HT1080 (cell line): Measurements from ENCODE around the gene LYRM1. TPM values are rescaled to one million over a fixed set of nuclear protein-coding genes. Genes with fewer than 3 reads are reported as not detected.

Experiments
- DNase-seq: peaks from one replicate; pipeline ENCODE4 v3.0.0-alpha.2; 2015; ENCODE audit warnings: low read depth
- total RNA-seq: library from RNA; depleted of rRNA; stranded (reverse); fragments of >200 nt; shearing (Covaris generic); gene quantifications from 2 replicates; pipeline ENCODE4 v1.2.3, GENCODE V29; 2014

The LYRM1 gene
- total RNA-seq, 1 experiment from 2014 or later = 52.8 TPM

DNA sequence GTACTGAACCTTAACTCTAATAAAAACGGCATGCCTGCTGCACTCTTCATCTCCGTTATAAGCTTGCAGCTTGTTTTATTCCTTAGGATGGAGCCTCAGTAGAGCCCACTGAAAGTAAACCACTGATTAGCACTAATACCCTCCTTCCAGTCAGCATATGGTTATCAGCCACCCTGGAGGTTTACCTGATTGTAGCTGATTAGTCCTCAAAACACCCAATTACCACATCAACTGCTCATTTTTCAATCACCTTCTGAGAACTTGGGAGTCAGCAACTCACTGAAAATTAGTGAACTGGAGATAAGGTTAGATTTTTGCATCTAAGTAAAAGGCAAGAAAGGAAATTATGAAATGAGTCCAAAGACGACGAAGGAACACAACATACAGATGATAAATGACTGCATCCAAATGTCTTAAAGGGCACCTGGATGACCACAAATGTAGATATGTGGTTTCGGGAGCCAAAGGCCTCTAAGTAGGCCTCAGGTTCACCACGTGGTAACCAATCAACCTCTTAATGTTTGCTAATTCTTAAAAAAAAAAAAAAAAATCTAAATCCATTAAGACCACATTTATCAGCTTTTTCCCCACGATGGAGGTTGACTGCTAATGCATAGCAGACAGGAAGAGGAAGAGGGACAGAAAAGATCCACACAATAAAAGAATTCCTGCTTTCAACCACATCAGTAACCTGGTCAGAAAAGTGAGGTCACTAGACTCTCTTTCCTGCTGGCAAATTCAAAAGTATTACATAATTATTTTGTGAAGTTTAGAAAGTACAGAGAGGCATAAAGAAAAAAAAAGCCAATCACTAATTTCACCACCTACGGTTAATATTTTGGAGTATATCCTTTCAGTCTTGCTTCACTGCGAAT lies 28.4 kb upstream of the LYRM1 start:
- no peak for DNase-seq

DNA sequence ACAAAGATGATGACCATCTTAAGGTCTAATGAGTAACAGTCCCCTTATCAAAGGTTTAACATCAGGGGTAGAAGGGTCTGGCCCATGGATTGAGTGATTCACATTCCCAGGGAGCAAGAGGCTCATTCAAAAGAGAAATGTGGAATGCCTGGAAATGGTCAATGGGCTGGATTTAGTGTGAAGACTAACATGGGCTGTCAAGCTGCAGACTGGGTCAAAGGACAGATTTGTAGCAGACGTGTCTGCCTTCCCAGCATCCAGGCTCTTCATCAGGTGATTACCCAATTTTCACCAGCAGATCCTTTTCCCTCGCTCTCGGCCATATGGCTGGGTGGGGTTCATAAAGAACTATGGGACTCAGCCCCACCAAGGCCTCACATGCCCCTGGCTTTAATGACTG lies 27.2 kb upstream of the LYRM1 start:
- DNase-seq = no peak

DNA sequence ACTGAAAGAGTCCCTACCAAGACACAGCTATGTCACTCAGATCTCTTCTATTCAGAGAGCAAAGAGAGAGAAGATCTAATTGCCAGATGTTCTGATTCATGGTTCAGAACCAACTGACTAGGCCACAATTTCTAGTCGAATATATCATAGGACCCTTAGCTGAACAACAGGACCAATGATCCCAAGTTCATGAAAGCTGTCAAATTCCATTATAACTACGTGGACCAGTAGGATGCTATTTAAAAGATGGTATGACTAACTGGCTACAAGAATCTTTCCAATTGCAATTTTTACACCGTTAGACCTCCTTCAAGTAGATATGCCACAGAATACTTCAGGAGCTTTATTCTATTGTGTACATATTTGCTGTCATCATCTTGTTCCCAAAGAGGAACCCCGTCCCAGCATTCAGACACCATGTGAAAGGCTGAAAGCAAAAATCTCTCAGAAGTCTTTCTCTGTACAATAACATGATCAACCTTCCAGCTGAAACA lies 26.4 kb upstream of the LYRM1 start:
- DNase-seq = peak; percentile 77

DNA sequence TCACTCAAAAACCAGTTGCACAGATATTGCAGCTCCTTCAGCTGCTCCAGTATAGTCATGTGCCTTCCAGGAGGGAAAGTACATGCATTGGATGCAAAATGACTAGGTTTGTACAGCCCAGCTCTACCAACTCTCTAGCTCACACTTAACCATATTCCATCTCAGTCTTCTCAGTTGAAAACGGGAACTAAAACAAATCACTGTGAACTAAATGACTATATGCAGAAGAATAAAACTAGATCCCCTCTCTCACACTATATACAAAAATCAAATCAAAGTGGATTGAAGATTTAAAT lies 25.3 kb upstream of the LYRM1 start:
- no peak for DNase-seq

DNA sequence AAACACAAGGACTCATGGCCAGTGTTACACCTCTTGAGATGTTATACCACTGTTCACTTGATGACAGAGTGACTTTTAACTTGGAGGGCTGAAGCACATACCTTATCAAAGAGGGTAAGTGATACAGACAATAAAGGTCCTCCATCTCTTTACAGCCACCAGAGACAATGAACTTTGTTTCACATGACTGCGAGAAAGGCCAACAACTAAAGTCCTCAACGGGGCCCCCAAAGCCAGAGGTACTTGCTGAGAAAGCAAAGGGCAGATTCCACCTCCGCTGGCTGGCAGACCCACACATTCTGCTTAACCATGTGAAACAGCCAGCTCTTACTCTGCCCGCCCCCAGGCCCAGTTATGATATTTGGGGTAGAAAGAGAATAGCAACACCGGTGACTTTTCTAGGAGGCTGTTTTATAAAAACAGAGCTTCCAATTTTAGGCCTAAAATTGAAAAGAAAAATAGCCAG lies 21.9 kb upstream of the LYRM1 start:
- DNase-seq = no peak

DNA sequence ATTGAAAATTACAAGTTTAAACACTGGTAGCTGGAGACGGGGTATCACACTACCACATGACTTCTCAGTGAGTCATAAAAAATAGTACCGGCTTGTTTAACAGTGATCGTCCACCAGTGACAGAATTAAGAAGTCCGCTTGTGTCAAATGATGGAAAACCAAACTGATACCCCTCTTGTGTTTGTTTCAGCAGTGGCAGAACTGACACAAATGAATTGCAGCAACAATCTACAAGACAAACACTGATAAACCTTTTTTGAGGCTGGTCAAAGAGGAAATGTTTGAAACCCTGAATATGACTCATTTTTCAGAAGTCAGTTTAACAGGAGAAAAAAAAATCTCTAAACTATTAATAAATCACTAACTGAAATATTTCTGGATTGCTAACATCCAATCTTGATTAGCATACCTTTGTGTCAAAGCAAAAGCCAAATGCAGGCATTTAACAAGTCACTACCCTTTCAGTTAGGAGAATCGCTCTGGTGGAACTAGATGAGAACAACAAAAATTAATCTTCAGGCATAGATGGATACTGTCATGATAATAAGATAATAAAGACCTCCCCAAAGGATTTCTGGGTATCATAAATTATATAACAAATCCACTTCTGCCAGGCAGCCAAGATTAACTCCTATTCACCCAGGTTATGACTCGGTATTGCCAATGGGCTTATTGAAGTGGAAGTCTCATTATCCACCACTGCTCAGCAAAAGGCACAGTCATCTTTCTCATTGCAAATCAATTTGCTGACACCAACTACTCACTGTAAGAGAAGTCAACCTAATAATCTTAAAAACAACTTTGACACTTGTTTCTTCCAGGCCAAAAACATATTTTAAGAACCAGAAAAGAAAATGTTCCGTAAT lies 21.2 kb upstream of the LYRM1 start:
- DNase-seq = peak; percentile 60

DNA sequence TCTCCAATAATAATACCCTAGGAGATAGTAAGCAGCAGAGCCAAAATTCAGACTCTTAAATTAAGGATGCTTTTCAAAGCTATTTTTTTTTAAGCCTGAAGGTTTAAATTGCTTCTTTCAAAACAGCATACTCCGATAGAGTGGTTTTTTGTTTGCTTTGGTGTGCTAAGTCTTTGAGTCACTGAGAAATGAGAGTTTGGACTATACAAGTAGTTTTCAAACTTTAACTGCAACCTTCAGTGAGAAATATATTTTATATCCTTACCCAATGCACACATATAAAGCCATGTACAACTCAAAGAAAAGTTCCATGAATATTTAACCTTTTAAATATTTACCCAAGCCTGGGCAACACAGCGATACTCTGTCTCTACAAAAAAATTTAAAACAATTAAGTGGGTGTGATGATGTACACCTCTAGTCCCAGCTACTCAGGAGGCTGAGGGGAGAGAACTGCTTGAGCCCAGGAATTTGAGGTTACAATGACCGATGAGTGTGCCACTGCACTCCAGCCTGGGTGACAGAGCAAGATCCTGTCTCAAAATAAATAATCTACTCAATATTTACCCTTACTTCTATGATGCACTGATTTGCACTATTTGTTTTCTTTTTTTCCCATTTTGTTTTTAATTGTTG lies 19.6 kb upstream of the LYRM1 start:
- no peak for DNase-seq

DNA sequence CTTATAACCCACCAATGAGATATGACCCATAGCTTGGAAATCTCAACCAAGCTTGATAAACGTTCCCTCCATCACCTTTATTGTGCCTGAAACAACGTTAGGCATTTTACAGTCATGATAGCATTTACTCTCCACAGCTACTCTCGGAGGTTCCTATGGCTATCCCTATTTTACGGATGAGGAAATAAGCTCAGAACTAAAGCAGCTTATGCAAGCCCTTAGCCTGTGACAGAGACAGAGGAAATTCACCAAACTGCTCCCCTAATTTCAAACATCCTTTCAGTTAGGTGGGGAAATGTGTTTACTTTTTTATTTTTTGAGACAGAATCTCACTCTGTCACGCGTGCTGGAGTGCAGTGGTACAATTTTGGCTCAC lies 19.1 kb upstream of the LYRM1 start:
- no peak for DNase-seq

DNA sequence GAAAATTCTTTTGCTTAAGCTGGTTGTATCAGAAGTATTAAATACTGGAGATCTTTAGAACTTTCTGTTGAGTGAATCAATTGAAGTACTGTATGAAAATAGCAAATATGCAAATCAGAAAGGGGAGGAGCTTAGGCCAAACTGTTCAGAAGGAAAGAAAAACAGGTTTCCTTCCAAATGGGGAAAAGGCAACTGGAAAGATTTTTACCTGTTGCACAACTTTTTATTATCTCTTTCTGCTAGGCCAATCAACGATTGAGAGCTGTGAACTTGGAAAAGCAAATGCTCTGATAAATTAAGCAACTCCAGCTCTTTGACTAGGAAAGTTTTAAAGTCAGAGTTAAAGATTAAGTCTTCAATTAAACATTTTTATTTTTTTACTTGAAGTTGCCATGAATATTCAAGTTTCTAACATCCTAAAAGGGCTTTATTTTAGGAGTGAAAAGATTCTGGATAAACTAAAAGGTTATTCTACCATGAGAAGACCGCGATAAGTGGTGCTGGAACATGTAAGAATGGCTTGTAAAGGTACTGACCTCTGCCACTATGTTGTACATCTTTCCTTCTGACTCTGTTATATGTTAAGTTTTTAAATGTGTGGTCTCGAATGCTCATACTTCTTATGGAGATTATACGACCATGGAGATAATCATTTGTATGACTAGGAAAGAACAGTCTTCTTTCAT lies 16.9 kb upstream of the LYRM1 start:
- DNase-seq = no peak

DNA sequence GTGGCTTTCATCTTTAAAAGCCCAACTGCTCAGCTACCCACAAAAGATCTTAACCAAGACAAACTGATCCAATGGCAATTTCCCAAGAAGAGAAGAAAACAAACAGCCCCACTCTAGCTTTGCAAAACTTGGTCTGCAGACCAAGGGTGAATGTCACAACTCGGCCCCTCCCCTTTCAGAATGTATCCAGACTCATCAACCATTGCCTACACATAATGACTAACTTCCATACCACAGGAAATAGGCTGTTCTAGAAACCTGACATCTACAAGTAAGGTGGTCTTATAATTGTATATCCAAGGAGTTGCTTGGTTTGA lies 16.4 kb upstream of the LYRM1 start:
- peak; percentile 69 for DNase-seq

DNA sequence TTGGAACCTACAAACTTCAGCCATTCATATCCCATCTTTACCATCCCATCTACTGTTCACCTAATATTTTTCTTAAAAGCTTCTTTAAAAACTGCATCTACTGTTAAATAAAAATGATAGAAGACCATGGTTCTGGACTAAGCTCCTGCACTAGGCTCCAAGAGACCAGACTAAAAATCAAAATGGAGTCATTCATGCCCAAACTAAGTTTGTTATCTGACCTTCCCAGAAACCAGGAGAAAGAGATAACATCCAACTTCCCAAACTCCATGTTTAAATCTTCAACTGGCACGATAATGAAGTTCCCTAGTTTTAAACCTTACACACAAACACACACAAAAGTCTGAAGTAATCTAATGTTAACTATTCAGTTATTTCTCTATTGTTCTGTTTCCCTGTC lies 14.3 kb upstream of the LYRM1 start:
- no peak for DNase-seq

DNA sequence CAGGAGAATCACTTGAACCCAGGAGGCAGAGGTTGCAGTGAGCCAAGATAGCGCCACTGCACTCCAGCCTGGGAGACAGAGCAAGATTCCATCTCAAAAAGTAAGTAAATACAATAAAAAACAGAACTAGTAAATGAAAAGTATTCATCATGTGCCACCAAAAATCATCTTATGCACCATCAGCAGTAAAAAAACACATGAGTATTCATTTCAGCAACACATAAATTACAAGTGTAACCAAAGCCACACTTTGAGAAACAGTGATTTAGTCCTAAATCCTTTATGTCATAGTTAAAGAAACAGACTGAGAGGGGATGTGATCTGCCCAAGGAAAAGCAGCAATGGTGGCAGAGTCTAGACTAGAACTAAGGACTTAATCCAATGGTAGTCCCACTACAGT lies 13.4 kb upstream of the LYRM1 start:
- DNase-seq = no peak

DNA sequence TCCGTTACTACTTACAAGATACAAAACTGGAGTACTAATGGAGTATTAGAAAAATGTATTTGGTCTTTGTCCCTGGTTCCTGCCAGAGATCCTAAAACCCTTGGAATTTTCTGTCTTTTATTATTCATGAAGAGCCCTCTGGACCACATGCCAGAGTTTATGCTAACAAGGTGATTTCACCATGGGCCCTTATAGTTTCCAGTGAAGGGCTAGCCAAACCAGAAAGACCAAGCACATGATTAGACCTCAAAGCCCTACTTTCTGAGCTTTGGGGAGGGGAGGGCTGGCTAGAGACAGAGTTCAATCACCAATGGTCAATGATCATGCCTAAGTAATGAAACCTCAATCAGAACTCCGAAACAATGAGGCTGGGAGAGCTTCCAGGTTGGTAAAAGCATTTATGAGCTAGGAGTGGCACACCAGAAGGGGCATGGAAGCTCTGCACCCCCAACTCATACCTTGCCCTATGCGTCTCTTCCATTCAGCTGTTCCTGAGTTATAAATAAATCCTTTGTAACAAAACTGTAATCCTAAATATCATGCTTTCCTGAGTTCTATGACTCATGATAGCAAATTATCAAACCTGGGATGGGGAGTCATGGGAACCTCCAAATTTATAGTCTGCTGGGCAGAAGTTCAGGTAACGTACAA lies 10.8 kb upstream of the LYRM1 start:
- DNase-seq = no peak

DNA sequence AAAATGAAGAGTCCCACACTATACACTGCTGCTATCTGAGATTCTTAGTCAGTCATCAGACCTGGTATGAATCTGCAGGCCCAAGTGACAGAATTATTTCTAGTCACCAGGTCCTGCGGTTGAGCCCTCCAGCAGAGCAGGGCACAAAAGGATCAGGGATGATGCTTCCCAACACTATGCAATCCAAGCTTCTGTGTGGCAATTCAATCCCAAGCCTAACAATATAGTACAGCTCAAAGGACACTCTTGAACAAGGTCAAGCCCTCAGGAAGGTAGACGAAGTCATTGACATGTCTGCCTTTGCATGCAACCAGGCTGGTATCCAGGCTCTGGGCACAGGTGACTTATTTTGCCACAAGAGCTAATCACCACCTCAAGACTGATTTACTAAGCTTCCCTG lies 6.2 kb upstream of the LYRM1 start:
- DNase-seq = no peak

DNA sequence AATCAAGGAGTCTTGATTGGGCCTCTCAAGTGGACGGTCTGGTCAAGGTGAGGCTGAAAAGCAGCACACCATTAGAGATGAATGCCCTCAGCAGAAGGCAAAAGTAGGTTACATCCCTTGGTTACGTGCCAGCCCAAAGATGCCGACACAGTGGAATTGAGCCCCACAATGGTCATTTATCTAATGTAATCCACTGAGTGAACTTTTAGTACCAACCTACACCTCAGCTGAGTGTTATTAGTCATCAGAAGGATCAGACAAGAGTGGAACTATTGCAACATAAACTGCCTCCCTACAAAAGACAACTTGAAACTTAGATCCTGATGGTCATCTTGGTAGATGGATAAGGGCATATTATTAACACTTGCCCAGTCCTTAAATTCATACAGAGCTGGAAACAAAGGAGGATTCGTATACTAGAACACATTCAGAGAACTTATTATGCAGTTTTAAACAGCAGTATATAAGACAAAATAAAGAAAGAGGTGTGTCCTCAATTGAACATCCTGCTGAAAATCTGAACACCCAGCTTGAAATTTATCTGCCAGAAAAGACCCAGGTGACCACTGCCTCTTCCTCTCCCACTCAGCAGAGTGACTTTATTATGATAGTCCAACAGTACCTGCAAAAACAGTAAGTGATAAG lies 3.2 kb upstream of the LYRM1 start:
- no peak for DNase-seq

DNA sequence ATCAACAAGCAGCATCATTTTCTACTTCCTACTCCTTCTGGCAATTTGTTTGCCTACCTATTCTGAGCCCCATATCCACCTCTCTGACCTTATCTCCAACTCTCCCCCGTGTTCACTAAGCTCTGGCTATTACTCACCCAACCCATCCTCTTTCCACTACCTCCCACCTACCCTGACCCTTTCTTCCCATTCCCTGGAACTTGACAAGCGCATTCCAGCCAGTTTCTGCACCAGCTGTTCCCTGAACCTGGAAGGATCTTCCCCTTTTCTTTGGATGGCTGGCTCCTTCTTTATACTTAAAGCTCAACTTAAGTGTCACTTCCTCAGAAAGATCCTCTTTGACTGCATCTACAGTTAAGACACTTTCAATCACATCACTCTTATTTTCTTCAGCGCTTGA lies 2.6 kb upstream of the LYRM1 start:
- no peak for DNase-seq

DNA sequence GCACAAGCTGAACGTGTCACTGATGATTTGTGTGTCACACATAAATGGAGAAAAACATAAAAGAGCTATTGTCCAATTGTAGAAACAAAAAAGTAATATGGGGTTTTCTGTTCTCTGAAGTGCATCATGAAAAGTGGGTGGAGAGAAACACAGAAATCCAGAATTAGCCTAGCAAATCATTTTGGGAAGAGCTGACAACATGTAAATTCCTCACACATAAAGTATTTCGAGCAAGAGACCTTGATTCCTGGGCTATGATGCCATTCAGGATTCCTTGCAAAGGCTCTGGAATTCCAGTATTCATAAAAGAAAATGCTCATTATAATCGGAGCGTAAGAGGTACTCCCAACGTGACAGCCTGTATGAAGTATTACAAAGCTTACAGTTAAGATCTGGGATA lies 1.5 kb upstream of the LYRM1 start:
- DNase-seq = no peak

DNA sequence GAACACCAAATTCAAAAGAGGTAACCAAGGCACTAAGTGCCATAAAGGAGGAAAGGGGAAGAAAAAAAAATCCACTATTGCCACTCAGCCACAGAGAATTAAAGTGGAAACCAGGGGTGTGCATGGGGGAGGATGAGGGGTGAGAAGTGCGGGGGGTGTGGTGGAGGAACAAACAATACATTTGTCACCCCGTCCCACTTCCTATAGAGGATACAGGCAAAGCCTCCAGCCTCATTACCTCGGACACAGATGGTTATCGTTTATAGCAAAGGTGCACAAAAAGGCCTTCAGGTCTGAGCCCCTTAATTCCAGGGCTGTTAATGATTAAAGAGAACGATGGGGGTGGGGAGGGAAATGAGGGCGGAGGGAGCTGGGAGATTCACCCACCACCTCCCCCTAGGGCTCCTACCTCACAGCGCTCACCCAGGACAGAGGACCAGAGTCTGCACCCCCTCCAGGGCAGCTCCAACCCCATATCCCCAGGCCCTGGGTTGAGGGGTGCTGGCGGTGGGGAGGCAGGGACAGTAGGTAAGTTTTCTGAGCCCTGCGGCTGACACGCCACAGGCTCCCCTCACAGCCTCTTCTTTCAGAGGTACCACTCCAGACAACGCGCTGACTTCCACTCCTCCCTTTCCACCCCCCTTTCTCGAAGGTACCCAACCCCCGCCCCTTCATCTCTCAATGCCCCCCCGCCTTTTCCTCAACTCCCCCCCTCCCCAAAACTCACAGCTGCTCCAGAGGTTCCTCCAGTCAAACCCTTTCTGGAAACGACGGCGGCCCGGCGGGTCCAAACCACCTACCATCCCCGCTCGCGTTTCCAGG lies 883 bp upstream of the LYRM1 start:
- DNase-seq = no peak

DNA sequence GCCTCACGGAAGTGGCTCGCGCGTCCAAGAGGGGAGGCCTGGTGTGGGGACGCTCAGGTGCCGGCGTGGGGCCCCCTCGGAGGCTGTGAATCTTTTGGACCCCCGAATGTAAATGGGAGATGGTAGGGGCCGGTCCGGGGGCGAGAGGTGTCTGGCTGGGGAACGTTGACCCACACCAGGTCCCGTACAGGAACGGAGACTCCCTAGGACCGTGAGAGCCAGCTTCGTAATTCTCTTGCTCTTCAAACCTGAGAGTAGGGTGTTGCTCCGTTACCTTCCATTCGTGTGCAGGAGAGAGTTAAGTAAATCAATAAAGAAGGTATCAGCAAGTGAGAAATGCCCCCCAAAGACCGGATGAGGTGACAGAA lies 481 bp downstream of the LYRM1 start:
- no peak for DNase-seq
